ENCODE results near the gene GTF3C2. TPM values are rescaled to one million over a fixed set of nuclear protein-coding genes. Genes with fewer than 3 reads are reported as not detected.

The GTF3C2 gene
- total and polyA plus RNA-seq, 2 of the 13 experiments (the other 11 are each of a cell fraction or from before 2014, with no cell fraction given) = 77.5 to 130 TPM

DNA sequence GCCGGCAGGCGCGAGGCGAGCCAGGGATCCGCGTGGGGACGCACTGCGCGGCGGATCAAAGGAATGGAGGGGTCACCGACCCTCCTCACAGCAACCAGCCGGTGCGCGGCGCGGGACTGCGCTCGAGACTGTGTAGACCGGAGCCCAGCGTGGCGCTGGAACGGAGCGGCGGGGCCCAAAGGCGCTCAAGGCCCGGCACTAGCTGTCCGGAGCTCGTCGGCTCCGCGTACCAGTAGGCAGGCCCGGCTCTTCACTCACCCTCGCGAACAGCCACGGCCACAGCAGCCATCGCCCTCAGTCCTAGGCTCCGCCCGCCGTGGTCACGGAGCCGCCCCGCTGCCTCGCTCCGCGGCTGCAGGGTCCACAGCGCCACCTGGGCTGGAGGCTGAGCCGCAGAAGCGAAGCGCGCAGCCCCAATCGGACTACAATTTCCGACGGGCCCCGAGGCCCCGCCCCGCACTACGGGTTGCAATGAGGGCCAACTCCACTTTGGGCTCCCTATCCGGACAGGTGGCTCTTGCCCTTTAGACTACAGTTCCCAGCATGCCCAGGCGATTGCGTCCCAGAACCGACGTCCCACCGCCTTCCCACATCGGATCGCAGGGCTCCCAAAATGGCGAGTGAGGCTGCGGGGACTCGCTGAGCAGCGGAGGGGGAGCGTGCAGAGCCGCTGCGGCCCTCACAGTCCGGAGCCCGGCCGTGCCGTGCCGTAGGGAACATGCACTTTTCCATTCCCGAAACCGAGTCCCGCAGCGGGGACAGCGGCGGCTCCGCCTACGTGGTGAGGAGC is 13.7 kb upstream of the GTF3C2 start, which contains the start of the genes EIF2B4 and SNX17 (continued):
- 0 out of 2 replicates have a peak, but pooled peaks have one; percentile 67 for TF ChIP-seq PRMT3 (CRISPR knock-in tag; IDR thresholded peaks at IDR 0.05; ENCODE audit: borderline replicate concordance, low read depth)
- TF ChIP-seq MIER2 (CRISPR knock-in tag; IDR thresholded peaks at IDR 0.05) = peak; percentile 57; the same call in 1 of the 2 replicates
- TF ChIP-seq DZIP1 (CRISPR knock-in tag; IDR thresholded peaks at IDR 0.05) = no peak
- peak; percentile 68; the same call in 1 of the 2 replicates for TF ChIP-seq ZNF296 (CRISPR knock-in tag; conservative IDR thresholded peaks at IDR 0.05)
- peak; percentile 53; the same call in 1 of the 2 replicates for TF ChIP-seq JDP2 (CRISPR knock-in tag; IDR thresholded peaks at IDR 0.05; ENCODE audit: borderline replicate concordance)
- TF ChIP-seq, protein P1, sequence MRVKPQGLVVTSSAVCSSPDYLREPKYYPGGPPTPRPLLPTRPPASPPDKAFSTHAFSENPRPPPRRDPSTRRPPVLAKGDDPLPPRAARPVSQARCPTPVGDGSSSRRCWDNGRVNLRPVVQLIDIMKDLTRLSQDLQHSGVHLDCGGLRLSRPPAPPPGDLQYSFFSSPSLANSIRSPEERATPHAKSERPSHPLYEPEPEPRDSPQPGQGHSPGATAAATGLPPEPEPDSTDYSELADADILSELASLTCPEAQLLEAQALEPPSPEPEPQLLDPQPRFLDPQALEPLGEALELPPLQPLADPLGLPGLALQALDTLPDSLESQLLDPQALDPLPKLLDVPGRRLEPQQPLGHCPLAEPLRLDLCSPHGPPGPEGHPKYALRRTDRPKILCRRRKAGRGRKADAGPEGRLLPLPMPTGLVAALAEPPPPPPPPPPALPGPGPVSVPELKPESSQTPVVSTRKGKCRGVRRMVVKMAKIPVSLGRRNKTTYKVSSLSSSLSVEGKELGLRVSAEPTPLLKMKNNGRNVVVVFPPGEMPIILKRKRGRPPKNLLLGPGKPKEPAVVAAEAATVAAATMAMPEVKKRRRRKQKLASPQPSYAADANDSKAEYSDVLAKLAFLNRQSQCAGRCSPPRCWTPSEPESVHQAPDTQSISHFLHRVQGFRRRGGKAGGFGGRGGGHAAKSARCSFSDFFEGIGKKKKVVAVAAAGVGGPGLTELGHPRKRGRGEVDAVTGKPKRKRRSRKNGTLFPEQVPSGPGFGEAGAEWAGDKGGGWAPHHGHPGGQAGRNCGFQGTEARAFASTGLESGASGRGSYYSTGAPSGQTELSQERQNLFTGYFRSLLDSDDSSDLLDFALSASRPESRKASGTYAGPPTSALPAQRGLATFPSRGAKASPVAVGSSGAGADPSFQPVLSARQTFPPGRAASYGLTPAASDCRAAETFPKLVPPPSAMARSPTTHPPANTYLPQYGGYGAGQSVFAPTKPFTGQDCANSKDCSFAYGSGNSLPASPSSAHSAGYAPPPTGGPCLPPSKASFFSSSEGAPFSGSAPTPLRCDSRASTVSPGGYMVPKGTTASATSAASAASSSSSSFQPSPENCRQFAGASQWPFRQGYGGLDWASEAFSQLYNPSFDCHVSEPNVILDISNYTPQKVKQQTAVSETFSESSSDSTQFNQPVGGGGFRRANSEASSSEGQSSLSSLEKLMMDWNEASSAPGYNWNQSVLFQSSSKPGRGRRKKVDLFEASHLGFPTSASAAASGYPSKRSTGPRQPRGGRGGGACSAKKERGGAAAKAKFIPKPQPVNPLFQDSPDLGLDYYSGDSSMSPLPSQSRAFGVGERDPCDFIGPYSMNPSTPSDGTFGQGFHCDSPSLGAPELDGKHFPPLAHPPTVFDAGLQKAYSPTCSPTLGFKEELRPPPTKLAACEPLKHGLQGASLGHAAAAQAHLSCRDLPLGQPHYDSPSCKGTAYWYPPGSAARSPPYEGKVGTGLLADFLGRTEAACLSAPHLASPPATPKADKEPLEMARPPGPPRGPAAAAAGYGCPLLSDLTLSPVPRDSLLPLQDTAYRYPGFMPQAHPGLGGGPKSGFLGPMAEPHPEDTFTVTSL (CRISPR knock-in tag; IDR thresholded peaks at IDR 0.05; ENCODE audit: borderline replicate concordance) = no peak
- no peak; the same call in 1 of the 2 replicates for TF ChIP-seq ATAD3A (CRISPR knock-in tag; IDR thresholded peaks at IDR 0.05)
- TF ChIP-seq ESRRA (CRISPR knock-in tag; IDR thresholded peaks at IDR 0.05; ENCODE audit: low read depth) = peak; percentile 70
- TF ChIP-seq HNF4G (IDR thresholded peaks at IDR 0.05; ENCODE audit: borderline replicate concordance, low read depth, low read length) = peak; percentile 38; the same call in 1 of the 2 replicates
- peak; percentile 69 for TF ChIP-seq HNF4G (CRISPR knock-in tag; IDR thresholded peaks at IDR 0.05; ENCODE audit: borderline replicate concordance, low read depth)
- TF ChIP-seq FIP1L1 (IDR thresholded peaks at IDR 0.05; ENCODE audit: borderline replicate concordance, insufficient read depth, low read depth, low read length) = peak; percentile 88; the same call in 1 of the 2 replicates
- peak; percentile 97 for TF ChIP-seq CBFB (CRISPR knock-in tag; IDR thresholded peaks at IDR 0.05)
- peak; percentile 86 for TF ChIP-seq KLF11 (CRISPR knock-in tag; IDR thresholded peaks at IDR 0.05)
- TF ChIP-seq YEATS4 (CRISPR knock-in tag; IDR thresholded peaks at IDR 0.05; ENCODE audit: borderline replicate concordance) = peak; percentile 100
- peak; percentile 98; the same call in 1 of the 2 replicates for TF ChIP-seq ZNF619 (CRISPR knock-in tag; IDR thresholded peaks at IDR 0.05)
- peak; percentile 97 for TF ChIP-seq ZMAT3 (CRISPR knock-in tag; conservative IDR thresholded peaks at IDR 0.05)
- TF ChIP-seq HNRNPH1 (optimal IDR thresholded peaks at IDR 0.05; ENCODE audit: low read depth, low read length) = peak; percentile 68
- peak; percentile 86 for TF ChIP-seq ZSCAN9 (CRISPR knock-in tag; IDR thresholded peaks at IDR 0.05; ENCODE audit: borderline replicate concordance)
- TF ChIP-seq POGZ (CRISPR knock-in tag; IDR thresholded peaks at IDR 0.05) = peak; percentile 95
- TF ChIP-seq ZNF597 (CRISPR knock-in tag; IDR thresholded peaks at IDR 0.05) = 0 out of 2 replicates have a peak, but pooled peaks have one; percentile 96
